IPS-11a (cell line): ENCODE measurements around the gene DNM3.
A peak's percentile ranks its signal among the peaks of the same experiment; 100 is the strongest.

Experiments used
- H3K4me3 ChIP-seq: one replicate; pipeline ENCODE4 v1.5.1; 2013; ENCODE audit warnings: low read depth, low read length, control low read depth

The DNM3 gene

DNA sequence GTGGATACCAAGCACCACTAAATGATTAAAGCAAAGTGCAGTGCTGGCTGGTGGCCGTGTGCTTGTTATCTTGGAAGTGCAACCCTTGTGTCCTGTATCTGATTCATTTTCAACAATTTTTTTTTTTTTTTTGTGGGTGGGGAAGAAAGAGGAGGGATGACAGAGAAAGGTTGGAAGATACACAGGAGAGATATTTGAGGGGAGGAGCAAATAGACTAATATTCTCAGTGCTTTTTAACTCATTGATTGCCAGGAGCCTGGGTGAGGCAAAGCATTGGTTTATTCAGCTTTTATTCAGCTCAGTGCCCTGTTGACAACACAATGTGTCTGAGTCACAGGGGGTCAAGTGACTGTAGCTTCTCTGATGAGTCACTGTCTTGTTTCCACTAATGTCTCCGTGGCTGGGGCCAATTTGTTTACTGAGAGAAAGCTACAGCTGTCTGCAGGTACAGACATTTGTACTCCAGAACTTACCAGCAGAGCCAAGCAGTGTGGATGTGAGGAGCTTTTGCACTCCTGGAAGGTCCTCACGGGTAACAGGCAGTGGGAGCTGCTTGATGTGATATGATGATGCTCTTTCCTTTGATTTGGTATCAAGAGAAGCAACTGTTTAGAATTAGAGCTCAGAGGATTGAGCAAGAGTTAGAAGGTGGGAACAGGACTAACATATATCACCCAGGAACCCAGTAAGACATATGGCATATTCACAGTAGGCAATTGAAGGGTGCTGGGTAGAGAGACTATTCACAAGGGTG is 23.6 kb upstream of the DNM3 start:
- H3K4me3 ChIP-seq = no peak overlapping the region

DNA sequence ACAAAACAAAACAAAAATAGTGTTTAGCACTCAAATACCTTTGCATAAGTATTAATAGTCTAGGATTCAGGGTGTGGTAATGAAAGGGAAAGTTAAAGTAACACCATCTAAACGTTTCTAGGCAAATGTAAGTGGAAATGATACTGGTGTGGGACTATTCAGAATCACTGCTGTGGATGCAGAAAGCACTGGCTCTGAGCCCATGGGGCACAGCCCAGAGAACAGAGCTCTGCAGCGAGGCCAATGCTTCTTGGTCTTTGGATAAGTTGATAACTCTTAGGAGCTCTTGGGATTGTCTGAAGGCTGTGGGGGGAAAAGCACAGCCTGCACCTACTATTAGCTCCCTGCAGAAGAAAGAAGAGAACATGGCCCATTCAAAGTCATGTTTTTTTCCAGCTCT is 21.4 kb upstream of the DNM3 start:
- no peak overlapping the region for H3K4me3 ChIP-seq

DNA sequence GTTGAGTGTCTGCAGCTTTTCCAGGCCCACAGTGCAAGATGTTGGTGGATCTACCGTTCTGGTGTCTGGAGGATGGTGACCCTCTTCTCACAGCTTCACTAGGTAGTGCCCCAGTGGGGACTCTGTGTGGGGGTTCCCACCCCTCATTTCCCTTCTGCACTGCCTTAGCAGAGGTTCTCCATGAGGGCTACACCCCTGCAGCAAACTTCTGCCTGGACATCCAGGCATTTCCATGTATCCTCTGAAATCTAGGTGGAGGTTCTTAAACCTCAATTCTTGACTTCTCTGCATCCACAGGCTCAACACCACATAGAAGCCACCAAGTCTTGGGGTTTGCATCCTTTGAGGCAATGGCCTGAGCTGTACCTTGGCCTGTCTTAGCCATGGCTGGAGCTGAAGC is 14.3 kb upstream of the DNM3 start:
- no peak overlapping the region for H3K4me3 ChIP-seq

DNA sequence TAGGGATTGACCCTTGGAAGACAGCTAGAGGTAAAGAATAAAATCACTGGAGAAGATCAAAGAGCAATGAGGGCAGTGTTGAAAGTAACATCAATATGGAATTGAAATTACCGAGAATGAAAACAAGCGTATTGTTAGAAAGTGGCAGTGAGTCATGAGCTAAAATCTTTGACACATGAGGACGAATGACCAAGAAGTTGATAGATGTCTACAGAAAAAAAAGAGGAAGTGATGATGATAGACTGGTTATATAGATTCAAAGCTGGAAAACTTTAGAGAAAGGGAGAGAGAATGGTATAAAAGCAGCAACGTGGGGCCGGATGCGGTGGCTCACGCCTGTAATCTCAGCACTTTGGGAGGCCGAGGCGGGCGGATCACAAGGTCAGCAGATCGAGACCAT is 12.5 kb upstream of the DNM3 start:
- no peak overlapping the region for H3K4me3 ChIP-seq

DNA sequence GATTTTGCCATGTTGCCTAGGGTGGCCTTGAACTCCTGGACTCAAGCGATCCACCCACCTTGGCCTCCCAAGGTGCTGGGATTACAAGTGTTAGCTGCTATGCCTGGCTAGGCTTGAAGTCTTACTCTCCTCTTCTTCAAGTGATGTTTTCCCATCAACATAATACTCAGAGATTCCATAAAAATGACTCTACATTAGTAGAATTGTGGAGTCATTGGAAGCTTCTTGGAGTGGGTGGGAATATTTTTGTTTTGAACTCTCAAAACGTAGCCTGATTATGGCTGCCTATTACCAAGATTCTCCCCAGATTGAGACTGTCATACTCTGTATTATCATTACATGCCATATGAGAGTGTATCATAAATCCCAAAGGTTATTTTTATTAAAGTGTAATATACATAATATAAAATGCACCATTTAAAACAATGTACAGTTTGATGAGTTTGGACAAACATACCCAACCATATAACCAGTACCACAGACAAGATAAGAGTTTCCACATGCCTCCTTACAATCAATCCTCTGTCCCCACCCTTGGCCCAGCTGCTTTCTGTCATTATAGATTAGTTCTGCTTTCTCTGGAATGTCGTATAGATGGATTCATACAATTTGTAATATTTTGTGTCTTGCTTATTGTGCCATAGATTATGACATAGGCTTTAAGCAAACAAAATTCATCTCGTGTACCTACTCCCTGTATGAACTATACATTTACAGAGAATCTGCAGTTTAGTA is 8.0 kb upstream of the DNM3 start:
- H3K4me3 ChIP-seq = no peak overlapping the region

DNA sequence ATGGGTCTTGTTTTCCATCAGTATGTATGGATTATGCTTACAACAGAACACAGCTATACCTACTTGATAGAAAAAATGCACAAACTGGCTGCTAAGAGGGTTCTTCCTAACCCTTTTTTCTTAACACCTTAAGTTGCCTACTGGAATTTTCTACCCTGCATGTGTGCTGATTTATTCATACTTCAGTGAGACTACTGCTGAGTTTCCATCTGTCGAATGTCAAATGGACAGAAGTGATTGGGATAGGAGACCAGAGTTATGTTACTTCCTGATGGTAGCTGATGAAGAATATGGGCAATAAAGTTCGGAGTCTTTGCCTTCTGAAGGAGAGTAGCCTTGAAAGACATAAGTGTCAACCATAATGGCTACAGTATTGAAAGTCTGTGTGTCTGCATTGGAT is 6.5 kb upstream of the DNM3 start:
- H3K4me3 ChIP-seq = no peak overlapping the region

DNA sequence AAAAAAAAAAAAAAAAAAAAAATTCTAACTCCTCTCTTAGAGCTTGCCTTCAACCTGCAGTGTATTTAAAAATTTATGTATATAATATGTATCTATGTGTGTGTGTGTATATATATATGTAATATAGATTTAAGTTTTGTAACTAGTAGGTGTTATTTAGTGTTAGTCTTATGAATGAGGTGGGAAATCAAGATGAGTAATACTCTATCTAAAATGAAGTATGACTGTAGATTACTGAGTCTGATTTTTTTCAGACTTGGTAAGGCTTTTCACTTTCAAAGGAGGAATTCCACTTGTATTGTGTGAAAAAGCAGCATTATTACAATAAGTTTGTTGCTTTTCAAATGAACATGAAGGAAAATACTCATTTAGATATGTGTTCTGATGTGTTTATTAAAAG is 5.4 kb upstream of the DNM3 start:
- H3K4me3 ChIP-seq = no peak overlapping the region

DNA sequence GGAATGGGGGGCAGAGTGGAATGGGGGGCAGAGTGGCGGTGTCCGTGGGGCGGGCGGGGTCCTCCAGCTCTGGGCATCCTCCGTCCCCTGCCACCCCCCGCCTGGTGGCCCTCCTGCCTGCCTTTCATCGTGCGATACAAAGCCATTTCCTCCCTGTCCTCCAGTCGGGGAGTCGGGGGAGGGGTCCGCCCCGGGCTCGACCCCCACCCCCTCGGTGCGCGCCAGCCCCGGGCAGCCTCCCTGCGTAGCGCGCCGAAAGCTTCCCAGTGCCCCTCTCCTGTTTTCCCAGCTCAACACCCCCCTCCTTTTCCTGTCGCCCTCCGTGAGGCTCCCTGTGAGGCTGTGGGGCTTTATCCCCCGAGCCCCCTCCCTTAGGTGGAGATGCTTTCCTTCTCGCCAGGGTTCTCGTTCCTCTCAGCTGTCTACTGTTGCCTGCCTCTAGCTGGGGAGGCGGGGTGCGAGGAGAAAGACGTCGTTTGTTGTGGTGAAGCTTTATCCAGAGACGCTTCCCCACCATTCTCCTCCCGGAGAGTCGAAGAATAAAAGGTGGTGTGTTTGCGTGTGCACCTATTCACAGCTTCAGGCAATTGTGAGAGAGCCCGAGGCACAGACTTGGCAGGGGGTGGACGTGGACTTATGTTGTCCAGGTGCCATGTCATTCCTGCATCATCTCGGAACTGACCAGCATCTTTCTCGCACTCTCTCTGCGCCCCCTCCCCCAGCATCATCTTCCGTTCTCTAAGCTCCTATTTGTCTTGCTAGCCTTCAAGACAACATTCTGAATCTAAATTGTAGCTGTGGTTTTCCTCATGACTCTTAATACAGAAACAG is 848 bp downstream of the DNM3 start:
- peak overlapping the region; percentile 70 for H3K4me3 ChIP-seq

DNA sequence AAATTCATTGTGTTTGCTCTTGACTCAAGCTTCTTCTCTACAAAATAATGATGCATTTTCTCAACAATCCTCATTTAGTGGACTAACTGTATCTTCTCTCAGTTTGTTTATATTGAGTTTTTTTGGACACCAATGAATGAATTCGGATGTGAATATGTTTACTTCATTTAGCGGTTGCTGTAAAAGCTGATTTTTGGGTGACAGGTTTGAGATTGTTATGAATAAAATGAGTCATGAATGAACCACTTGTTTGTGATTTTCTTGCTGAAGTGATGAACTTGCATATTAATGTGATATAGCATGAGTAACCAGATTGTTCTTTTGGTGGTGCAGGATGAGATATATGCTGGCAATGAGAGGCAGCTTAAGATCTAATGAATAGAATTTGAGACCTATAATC is 3.1 kb downstream of the DNM3 start:
- H3K4me3 ChIP-seq = no peak overlapping the region

DNA sequence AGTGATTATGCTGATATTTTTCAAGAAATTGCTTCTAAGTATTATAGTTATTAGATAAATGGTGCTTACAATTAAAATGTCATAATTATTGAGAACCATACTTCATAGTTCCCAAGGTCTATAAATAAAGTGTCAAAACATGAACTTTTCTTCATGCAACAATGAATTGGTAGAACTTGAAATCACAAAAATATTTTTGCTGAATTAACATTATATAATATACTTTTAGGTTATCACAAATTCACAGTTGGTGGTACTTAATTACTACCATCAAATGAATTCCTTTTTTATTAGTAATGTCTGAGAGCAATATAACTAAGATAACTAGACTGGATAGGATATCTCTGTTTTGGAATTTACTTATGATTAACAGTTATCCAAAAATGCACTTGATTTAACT is 4.7 kb downstream of the DNM3 start:
- no peak overlapping the region for H3K4me3 ChIP-seq

DNA sequence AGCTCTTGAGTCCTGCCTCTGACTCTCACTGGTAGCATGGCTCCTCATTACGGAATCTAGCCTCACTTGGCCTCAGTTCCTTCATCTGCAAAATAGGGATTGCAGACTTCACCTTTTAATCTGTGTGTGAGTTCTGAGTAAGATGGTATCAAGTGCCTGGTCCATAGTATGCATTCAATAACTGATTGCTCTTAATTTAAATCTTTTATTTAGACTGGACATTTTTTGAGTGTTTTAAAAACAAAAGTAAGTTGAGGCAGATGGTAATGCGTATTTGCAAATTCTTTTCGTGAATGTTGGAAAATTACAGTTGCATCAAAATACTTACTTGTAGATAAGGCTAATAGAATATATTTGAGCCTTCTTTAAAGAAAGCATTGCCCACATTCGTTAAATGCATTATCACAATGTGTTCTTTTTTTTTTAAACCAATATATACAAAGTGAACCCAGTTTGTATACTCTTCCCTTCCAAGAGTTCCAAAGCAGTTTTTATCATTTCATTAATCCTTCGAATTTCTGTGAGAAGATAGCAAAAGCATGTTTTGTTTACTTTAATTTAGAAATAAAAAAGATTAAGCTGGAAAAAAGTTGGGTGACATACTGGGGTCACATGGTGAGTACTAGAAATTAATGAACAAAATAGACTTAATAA is 8.1 kb downstream of the DNM3 start:
- H3K4me3 ChIP-seq = no peak overlapping the region

DNA sequence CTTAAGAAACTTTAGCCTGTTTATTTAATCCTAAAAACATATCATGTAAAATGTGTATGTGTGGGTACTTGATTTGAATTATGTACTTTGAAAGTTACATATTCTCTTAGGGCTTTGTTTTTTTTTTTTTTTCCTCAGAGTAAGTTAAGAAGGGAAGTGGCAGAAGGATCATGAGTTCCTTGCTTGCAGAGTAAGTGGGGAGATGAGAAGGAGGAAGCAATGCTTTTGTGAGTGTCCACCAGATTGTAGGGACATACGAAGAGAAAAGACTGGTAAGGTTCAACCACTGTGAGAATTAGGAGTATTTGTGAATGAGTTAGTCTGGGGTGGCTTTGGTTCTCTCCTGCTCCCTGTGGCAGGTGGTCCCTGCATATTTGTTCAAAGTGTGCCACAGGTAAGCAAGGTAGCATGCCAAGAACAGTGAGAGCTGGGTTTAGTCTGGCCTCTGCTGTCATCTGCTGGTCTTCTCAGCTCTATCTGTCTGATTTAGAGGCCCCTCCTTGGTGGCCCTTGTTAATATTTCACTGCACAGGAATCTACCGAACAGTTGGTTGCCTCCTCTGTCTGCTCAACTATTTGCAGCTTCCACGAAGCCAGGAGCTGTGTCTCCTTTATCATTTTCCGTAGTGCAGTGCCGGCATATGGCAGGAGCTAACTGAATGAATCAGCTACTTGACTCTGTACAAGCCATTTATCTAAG is 9.5 kb downstream of the DNM3 start:
- no peak overlapping the region for H3K4me3 ChIP-seq

DNA sequence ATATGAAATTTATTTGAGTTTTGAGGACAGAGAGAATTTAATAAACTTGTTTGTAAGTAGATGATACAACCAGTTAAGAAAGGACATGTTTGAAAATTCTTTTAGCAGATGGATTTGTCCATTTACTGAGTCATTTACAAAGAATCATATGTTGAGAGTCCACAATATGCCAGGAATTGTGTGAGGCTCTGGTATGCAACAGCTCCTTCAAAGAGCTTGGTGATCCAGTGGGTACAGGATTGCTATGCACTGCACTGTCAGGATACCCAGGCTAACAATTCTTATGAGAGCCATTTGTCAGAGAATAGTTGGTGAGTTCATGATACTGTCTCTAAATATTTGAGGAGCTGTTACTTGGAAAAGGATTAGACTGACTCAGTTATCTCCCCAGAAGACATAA is 11.0 kb downstream of the DNM3 start:
- no peak overlapping the region for H3K4me3 ChIP-seq

DNA sequence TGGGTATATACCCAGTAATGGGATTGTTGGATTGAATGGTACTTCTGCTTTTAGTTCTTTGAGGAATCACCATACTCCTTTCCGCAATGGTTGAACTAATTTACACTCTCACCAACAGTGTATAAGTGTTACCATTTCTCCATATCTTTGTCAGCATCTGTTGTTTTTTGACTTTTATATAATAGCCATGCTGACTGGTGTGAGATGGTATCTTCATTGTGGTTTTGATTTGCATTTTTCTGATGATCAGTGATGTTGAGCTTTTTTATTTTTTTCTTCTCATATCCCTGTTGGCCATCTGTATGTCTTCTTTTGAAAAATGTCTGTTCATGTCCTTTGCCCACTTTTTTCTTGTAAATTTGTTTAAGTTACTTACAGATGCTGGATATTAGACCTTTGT is 14.1 kb downstream of the DNM3 start:
- H3K4me3 ChIP-seq = no peak overlapping the region

DNA sequence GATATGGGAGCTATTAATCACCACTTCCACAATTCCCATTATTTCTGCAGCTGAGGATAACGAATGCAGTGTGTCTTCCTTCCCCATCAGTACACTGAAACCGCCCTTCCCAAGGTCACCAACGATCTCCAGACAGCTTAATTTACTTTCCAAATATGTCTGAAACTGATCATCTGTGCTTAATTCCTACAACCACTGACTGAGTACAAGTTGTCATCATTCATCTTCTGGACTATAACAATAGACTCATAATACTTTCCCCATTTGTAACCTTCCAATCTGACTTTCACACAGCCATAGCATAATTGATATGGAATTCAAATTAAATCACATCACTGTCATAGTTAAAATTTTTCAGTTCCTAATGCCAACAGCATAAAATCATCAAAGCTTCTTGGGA is 17.4 kb downstream of the DNM3 start:
- no peak overlapping the region for H3K4me3 ChIP-seq

DNA sequence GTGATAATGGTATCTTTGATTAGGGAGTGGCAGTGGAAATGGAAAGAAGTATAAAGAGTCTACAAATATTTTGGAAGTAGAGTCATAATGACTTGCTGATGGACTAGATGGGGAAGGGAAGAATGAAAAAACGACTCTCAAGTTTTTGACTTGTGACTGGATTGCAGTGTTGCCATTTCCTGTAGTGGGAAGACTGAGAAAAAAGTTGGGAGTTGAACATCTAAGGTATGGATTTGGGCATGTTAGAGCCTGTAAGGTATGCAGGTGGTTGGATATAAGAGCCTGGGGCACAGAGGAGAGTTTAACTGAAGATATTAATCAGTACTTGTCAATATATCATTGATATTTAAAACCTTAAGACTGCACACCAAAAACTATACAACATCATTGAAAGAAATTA is 19.4 kb downstream of the DNM3 start:
- no peak overlapping the region for H3K4me3 ChIP-seq

DNA sequence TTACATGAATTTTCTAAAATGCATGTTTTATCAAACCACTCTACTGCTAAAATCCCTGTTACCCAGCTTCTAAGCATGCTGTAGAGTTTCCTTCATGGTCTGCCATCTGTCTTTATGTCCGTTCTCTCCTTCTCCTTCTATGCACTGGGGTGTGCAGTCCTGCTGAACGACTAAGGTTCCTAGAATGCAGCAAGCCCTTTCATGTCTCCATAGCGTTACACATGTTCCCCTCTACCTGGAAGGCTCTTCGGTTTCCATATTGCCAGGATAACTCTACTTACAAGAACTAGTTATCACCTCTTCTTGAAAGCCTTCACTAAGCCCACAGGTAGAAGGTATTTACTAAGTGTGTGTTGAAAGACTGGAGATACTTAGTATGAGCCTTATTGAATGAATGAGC is 22.2 kb downstream of the DNM3 start:
- H3K4me3 ChIP-seq = no peak overlapping the region

DNA sequence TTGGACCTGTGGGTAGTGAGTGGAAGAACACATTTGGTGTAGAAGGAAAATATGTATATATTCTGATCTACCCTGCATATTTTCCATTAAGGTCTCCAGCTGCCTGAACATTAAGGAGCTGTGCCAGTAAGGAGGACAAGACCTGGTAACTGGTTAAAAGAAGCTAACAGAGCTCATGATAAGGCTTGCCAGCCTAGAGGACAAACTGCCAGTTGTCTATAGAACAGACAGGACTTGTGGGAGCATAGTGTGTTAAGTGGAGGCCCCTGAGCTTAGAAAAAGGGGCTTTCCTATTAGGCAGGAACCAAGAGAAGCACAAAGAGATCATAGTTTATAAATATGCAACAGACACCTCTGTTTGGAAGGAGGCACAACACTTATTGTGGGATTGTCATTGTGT is 23.0 kb downstream of the DNM3 start:
- H3K4me3 ChIP-seq = no peak overlapping the region

DNA sequence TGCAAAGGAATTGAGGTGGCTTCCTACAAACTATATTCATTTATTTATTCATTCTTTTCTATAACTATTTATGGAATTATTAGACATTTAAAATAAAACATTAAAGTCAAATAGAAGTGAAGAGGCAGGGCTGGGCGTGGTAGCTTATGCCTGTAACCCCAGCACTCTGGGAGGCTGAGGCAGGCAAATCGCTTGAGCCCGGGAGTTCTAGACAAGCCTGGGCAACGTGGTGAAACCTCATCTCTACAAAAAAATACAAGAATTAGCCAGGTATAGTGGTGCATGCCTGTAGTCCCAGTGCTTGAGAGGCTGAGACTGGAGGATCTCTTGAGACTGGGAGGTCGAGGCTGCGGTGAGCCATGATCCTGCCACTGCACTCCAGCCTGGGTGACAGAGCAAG is 23.8 kb downstream of the DNM3 start:
- H3K4me3 ChIP-seq = no peak overlapping the region

DNA sequence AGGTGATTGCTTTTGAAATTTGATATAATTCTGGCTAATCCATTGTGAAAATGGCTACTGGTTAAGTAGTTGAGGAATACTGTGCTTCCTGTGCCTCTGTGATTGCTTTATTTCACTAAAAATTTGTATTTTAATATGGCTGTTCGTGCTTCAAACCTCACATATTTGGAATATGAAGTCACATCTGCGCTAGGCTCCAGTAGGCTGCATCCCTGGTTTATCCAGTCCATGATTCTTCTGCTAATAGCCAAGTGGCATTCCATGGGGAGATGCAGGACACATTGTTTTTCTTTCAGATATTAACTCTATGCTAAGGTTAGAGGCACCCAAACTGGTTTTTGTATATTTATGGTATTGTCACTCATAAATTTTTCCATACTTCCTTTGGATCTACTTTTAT is 25.9 kb downstream of the DNM3 start:
- H3K4me3 ChIP-seq = no peak overlapping the region
